GM18867 (cell line): ENCODE results near the gene MKX.
"Not testable (repeated sequence)": the region's sequence is repeated elsewhere in the genome, so short reads cannot be mapped to it uniquely, and the experiment has no call there.

Experiments
- ATAC-seq: cut with Tn5 transposase; IDR thresholded peaks from one replicate; pipeline ENCODE4 v1.9.1; 2021; ENCODE audit warnings: mild to moderate bottlenecking, moderate library complexity; ENCODE audit not compliant: unreplicated experiment

MKX gene

DNA sequence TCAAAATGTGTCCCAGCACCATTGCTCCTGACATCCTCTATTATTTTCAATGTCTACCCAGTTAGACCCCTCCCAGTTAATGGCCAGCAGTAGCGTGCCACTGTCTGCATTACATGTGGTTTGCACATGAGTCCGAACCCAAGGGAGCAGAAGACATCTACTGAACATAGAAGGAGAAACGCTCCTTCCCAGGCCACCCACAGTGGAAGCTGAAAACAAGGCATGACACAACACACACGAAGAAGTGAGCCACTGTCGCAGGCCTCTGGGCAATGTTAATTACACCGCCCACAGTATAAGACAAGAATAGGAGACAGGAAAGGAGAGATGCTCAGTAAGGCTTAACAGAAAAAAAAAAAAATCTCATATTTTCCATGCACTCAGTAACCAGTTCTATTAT, 50.5 kb downstream of the MKX start:
- no peak for ATAC-seq

DNA sequence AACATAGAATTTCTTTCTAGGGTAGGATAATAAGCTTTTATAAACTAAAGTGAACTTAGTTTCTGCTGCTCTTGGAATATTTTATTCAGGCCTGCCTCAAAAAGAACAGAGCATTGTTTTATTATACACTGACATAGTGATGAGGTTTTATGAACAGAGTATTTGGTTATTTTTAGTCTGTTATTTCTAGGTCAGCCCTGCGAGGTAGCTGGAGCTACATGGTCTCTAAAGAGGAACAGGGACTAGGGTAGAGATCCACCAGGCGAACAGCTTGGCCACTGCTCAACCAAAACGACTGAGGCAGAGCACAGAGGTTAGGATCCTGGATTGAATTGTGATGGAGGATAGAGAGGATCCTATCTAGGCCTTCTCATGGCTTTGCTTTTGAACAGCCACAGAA, 53.0 kb downstream of the MKX start:
- ATAC-seq: no peak

DNA sequence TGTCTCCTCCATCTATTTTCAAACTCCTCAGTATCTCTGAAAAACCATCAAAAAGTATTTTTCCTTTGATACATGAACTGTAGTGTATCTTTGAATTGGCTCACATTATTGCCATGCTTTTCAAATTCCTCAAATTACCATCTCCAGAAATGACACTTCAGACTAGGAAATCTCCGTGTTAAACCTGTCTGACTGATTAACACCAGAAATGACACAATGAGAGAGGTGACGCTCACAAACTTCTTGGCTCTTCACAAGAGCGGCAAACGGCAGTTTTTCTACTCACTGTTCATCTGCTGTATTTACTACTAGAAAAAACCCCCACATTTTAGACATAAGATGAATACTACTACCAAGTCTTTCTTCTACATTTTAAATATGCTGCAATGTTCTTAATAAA, 56.6 kb downstream of the MKX start:
- ATAC-seq: no peak

DNA sequence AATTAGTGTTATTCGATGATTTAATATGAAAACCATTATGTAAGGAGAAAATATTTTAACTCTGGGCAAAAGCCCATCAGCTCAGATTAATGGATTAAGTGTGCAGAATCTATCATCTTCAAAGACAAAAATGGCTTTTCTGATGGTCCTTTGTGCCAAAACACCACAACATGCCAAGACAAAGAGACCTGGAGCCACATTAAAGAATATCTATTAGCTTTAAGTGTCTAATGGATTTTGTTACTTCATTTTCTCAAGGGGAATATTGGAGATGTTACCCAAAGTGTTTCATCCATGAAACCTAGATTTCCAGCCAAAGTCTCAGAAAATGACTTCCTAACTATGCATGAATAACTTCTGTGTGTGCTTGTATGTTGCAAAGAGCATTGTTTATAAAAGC, 57.3 kb downstream of the MKX start:
- no peak for ATAC-seq

DNA sequence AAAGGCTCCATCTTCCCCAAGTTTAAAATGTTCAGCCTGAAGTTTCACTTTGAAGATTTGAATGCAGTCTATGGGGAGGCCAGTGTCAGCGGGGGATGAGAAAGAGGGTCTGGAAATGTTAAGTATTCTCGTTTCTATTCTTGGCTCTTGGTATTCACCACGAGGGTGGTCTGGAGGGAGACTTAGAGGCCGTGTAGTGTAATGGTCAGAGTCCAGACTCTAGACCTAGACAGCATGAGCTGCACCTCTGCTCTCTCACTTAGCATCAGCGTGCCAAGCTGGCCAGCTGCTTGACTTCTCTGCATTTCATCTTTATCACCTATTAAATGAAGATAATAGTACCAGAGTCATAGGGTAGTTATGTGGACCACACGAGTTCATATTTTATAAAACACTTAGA, 57.9 kb downstream of the MKX start:
- no peak for ATAC-seq

DNA sequence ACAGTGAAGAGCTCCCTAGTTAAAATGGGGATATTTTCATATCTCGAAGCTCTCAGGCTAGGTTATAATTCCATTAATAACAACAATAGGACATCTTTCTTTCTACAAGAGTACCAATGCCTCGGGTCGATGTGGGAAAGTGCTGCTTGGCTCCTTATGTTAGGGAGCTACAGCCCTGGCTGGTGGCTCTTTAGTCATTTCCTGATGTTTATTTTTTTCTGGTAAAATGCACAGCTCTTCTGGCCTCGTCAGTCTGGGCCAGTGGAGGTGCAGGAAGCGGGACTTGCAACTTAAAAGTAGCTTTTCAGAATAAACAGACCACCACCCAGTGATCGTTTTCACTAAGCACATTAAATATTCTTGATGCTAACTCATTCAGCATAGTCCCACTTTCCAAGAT, 58.3 kb downstream of the MKX start:
- no peak for ATAC-seq

DNA sequence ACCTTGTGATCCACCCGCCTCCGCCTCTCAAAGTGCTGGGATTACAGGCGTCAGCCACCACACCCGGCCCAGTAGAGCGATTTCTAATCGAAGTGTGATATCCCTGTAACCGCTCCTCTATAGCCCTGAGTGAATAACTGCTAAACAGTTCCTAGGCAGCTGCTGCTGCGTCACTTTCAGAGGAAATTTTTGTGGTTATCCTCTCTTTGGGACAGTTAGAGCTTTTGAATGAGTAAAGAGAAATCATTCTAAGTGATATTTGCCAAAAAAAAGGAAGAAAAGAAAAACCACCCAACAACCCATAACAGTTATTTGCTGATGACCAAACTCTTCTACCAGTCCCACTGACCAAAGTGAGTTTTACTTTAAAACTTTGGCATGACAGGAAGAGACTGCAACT, 59.9 kb downstream of the MKX start:
- ATAC-seq: no peak

DNA sequence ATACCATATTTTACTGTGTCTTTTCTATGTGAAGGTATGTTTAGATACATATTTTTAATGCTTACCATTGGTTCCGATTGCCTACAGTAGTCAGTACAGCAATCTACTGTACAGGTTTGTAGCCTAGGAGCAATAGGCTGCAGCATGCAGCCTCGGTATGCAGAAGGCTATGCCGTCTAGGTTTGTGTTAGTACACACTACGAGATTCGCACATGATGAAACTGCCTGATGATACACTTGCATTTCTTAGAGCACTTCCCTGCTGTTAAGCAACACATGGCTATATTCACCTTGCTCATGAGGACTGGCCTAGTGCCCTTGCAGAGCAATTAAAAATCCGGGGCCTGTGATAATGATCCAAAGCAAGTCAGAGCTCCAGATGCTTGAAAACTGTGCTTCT, 62.4 kb downstream of the MKX start:
- no peak for ATAC-seq

DNA sequence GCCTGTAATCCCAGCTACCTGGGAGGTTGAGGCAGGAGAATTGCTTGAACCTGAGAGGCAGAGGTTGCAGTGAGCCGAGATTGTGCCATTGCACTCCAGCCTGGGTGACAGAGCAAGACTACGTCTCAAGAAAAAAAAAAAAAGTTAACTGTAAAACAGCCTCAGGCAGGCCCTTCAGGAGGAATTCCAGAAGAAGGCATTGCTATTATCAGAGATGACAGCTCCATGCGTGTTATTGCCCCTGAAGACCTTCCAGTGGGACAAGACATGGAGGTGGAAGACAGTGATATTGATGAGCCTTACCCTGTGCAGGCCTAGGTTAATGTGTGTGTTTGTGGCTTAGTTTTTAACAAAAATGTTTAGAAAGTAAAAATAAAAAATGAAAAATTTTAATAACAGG, 63.8 kb downstream of the MKX start:
- not testable (repeated sequence) for ATAC-seq

DNA sequence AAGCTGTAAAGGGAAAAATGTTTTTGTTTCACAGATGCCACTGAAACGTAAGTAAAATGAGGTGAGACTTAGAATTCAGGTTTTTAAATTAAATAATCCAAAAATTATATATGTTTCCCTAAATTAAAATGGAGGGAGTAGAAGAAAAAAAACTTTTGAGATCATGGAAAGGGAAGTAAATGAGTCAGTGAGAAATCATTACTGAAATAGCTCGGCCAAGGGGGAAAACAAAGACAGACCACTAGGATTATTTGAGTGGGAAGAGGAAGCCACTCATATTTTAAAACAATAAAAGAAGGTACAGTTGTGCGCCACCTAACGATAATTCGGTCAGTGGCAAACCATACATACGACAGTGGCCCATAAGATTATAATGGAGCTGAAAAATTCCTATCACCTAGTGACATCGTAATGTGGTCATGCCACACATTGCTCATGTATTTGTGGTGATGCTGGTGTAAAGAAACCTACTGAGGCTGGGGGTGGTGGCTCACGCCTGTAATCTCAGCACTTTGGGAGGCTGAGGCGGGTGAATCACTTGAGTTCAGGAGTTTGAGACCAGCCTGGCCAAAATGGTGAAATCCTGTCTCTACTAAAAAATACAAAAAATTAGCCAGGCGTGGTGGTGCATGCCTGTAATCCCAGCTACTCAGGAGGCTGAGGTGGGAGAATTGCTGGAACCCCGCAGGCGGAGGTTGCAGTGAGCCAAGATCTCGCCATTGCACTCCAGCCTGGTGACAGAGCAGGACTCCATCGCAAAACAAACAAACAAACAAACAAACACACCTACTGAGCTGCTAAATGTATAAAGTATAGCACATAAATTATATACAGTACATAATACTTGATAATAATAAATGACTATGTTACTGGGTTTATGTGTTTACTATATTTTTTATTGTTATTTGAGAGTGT, 64.7 kb downstream of the MKX start:
- ATAC-seq: no peak

DNA sequence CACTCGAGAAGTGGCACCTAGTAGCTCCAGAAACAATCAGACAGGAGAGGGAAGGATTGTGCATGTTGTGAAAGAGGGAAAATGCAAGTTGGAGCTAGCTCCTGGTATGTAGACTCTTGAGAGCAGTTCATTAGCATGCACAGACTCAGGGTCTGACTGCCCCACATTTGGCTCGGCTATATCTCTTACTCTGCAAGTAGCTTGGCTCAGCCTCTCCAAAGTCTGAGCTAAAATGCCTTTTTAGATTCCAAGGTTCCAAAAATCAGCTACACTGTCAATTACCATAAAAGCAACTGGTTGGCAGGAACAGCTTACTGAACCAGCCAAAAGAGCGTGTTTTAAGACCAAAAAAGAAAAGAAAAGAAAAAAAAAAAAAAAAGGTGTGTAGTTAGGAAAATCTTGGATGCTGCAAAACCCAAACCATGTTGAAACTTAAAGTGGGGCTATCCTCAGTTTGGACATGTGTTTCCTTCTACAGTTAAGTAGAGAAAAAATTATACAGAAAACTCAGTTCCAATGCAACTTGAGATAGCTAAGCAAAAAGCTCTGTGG, 65.5 kb downstream of the MKX start:
- ATAC-seq: no peak

DNA sequence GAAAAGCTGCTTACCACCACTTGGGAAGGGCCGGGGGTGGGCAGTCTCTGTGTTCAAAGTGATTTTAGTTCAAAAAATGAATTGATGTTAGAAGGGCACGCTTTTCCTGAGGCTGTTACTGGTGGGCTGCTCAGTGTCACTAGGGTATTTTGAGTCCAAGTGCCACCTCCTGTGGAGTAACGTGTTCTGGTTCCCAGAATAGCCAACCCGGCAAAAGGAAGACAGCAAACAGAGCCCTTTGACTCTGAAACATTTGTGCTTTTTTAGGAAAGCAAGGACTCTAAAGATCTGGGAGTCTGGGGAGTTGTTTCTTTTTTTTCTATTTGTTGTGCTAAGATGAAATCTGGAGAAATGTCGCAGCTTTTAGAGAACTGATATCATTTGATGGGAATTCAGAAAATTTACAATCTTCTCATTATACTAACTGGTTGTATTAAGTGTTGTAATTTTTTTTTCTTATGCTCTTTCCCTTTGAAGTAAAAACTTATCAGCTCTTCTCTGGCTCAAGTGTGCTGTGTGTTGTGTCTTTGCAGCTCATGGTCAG, 66.2 kb downstream of the MKX start:
- no peak for ATAC-seq

DNA sequence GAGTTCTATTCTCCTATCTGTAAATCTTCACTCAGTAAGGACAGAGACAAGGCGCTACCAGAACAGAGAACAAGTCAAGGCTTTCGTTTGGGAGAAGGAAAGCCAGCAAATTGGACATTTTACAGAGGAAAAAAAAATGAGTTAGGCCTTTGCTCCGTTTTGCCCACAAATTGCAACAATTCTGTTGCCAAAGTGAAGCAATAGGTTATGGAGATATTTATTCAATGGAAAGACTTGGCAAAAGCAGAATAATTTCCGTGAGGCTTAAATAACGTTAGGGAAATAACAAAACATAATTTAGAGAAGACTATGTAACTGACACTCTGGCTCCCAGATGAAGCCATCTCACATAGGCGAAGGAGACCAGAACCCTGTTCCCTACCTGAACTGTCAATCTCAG, 67.5 kb downstream of the MKX start:
- no peak for ATAC-seq

DNA sequence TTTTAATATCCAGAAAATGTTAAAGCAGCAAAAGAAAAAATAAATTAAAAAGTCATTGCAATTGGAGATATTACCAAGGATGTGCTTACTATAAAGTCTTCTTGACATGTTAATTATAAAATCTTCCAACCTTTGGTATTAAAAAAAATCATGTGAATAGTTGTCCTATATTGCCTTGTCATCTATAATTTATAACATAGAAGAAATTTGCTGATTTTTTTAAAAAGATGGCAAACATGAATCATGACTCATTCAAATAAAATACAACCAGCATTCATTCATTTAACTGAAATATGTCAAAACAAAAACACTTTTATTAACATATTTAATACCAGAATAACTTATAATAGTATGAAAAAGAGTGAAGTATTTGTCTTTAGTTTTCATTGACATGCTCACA, 72.6 kb downstream of the MKX start:
- ATAC-seq: no peak

DNA sequence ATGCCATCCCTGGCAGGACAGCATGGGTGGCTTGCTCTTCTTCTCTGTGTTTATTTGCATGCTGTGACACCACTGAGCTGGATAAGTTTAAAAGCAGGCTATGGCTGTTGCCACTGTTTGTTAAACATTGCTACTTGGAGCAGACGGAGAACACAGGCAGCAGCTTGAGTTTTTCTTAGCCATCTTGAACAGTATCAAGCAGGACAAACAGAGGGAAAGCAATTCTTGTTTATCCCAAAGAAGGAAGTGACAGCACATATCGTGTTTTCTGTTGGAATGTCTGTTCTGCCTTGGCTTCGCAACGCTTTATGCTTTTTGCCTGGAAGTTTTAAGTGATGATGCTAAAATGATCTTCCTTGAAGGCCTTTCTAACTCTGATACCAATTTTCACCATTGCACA, 73.8 kb downstream of the MKX start:
- no peak for ATAC-seq

DNA sequence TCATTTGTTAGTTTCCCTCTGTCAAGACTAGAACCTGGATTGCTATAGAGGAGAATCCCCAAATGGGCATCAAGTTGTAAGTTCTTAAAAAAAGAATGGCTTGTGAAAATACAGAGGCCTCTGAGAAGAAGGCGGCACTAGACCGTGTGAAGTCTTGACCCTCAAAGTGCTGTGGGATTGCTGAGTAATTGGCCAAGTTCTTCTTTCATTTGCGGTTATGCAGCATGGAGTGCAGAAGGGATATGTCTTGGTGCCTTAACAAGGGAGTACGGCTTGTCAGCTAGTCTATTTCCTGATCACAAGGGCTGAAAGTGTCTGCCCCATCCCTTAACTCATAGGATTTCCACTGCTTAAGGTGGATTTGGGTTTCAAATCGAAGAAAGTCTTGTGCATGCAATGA, 81.2 kb downstream of the MKX start:
- no peak for ATAC-seq

DNA sequence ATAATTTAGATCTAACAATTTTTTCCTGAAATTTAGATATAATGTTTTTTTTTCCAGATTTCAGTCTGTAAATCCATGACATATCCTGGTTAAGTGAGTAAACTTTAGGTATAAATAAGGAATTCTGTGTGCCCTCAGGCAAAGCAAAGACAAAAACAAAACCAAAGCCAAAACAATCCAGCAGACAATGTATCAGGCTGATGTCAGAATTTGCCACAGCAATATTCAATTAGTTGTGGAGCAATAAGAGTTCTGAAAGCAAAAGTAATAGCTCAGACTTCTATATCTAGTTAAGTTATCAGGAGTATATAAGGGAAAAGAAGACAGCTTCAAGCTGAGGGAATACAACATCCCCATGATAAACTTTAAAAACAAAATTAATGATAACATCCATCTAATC, 82.0 kb downstream of the MKX start:
- ATAC-seq: no peak

DNA sequence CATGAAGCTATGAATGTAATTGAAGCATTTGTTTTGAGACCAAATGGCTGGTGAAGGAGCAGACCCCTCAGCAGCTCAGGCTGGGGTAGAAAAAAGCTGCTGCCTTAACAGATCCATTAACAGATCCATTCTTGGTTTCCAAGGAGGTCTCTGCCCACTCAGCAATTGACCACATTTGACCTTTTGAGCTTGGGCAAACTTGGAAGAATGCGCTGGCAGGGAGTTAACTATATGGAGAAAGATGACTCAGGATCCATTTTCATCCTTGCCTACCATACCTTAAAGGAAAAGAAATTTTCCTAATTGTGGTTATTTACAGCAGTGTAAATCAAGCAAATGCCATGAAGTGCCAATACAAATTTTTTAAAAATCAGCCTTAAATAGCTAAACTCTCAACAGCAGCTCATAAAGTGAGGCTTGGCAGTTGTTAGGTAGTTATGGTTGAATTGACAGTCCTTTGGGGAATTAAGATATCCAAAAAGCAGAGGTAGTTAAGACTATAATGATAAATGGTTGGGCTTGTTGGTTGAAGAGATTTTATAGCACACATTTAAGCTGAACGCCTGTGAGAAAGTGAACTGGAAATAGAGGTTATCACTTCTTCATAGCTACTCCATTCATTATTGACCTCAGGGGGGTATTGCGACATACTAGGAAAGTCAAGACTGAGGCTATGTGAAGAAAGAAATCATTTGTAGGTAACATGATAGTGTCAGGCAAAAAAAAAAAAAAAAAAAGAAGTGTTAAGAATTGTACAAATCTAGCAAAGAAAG, 83.9 kb downstream of the MKX start:
- no peak for ATAC-seq

DNA sequence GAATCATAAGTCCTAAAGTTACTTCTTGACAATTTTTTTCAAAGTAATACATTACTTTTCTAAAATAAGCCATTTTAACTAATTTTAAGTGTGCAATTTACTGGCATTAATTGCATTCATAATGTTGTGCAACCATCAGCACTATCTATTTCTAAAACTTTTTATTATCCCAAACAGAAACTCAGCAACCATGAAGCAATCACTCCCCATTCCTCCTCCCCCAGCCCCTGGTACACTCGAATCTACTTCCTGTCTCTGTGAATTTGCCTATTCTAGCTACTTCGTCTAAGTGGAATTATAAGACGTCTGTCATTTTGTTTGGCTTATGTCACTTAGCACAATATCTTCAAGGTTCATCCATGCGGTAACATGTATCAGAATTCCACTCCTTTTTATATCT, 84.9 kb downstream of the MKX start:
- ATAC-seq: no peak

DNA sequence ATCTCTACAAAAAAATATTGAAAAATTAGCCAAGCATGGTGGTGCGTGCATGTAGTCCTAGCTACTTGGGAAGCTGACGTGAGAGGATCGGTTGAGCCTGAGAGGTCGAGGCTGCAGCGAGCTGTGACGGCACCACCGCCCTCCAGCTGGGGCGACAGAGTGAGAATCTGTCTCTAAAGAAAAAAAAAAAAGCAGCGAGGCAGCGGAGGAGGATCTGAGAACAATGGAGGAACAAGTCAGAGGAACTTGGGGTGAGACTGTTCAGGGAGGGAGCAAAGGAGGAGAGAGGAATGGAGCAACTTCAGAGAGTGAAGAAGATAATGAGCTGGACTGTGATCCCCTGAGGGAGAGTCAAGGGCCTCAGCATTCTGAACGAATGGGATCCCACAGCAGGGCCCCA, 85.4 kb downstream of the MKX start:
- ATAC-seq: no peak

DNA sequence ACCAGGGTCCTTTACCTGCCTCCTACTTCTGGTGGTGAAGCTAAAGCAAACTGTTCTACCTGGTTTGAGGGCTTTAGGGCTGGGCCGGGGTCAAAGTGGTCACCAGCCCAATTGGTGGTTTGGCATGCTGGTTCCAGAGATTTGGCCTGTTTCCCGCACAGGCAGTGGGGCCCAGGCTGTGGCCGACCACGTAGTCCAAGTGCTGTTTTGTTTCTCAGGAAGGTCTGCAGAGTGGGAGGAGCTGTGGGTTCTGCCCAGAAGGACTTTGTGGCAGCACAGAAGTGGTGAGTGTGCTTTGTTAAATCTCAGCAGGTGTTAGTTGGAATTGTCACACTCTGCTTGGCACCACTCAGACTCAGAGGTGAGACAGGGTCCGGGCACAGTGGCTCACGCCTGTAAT, 85.8 kb downstream of the MKX start:
- no peak for ATAC-seq

DNA sequence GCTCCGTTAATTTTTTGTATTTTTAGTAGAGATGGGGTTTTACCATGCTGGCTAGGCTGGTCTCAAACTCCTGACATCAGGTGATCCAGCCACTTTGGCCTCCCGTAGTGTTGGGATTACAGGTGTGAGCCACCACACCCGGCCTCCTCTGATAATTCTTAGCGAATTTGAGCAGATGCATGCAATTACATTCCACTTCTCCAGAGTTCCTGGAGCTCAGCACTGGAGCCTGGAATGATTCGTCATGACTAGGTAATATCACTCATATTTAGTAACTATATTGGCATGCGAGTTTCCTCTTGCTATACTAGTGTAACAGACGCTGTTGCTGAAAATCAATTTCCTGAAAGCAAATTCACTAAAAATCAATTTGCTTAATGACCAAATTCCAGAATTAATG, 86.8 kb downstream of the MKX start:
- ATAC-seq: no peak
